CD4-positive, alpha-beta T cell treated with Interferon gamma for 1 hour (primary cell): ENCODE results near the gene GTF2H1.
"Not testable (repeated sequence)": the region's sequence is repeated elsewhere in the genome, so short reads cannot be mapped to it uniquely, and the experiment has no call there.

Experiments
- DNase-seq: peaks from one replicate; pipeline ENCODE4 v3.0.0-alpha.2; 2020

The GTF2H1 gene

DNA sequence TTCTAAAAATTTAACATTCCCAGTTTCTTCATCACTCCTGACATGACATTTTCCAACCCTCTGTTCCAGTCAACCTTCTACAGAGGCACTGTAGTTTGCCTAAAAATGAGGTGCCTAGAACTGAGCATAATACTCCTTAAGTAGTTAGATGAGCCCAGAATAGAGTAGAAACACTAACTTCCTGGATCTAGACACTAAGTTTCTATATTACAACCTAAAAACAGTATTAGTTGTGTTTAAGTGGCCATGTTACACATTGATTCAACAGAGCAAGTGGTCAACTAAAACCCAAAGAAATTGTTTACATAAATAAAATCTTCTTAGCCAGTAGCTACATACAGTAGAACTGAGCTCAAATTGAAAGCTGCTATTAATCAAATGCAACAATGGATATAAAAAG, 1.8 kb upstream of the GTF2H1 start:
- DNase-seq = no peak

DNA sequence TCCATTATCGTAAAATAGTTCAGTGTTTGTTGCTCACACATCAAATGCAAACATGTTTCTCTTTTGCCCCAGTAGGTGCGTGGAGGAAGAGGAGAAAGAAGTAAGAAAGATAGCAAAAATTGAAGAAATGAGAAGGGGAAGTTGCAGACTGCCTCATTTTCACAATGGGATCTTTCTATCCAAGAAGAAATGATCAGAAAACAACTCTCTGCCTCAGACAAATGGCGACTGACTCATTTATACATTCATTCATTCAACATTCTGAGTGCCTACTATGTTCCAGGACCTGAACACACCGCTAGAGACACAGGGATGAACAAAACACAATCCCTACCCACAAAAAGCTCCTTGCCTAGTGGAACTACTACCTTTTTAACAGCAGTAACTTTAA, 794 bp upstream of the GTF2H1 start:
- DNase-seq = no peak

- DNase-seq = no peak
Observed at GRCh38 chr11:18322818-18323570, 627 bp downstream of the GTF2H1 start.

- not testable (repeated sequence) for DNase-seq
Observed at GRCh38 chr11:18323881-18324280, 1.5 kb downstream of the GTF2H1 start.

GRCh38 chr11:18324381-18324780, 2.0 kb downstream of the GTF2H1 start:
- no peak for DNase-seq

DNA sequence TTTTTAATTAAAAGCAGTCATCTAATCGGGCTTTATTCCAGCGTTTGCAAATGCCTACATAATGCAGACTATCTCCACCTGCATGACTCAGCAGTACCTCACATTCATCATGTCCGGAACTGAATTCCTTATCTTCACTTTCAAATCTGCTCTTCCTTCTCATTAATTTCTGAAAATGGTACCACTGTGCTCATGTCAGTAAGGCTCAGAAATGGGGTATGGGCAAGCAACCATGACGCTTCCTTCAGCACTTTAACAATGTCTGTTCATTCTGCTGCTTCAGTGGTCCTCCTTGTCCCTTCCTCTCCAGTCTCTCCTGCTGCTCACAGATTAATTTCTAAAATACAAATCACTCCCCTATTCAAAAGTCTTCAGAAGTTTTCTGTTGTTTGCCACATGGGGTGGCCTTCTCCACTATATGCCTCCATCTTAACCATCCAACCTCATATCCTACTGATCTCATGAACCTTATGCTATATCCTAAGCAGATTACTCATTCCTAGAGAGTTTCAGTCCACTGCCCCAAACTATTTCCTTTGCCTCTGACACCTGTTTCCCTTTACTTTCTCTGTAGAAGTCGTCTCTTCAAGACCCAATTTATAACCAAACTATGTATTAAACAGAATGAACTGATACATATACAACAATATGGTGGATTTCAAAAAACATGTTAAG, 7.0 kb downstream of the GTF2H1 start:
- no peak for DNase-seq

DNA sequence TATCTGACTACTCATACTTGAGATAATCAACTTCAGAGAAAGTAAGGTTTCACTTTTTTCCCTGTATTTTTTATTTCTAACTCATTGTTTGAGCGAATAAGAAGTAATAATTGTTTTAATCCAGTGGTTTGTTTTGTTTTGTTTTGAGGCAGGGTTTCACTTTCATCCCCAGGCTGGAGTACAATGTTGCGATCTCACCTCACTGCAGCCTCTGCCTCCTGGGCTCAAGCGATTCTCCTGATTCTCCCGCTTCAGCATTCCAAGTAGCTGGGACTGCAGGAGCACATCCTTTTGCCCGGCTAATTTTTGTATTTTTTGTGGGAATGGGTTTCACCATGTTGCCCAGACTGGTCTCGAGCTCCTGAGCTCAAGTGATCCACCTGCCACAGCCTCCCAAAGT, 8.6 kb downstream of the GTF2H1 start:
- no peak for DNase-seq

DNA sequence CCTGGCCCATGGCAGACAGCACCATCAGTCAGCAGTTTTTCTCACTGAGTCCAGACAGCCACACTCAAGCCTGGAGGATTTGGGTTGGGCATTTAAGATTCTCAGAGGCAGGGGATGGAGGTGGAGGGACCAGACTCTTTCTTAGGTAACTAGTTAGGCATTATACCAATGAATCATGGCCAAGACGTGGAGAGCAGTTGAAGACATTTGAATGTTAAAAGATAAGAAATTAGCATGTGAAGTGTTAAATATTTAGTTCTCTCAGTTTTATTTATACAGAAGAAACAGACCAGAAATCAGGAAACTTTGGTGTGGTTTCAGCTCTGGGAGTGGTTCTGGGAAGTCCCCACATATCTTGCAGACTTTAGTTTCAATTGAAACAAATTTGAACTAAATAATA, 9.9 kb downstream of the GTF2H1 start:
- no peak for DNase-seq

GRCh38 chr11:18332891-18333290, 10.5 kb downstream of the GTF2H1 start:
- no peak for DNase-seq

DNA sequence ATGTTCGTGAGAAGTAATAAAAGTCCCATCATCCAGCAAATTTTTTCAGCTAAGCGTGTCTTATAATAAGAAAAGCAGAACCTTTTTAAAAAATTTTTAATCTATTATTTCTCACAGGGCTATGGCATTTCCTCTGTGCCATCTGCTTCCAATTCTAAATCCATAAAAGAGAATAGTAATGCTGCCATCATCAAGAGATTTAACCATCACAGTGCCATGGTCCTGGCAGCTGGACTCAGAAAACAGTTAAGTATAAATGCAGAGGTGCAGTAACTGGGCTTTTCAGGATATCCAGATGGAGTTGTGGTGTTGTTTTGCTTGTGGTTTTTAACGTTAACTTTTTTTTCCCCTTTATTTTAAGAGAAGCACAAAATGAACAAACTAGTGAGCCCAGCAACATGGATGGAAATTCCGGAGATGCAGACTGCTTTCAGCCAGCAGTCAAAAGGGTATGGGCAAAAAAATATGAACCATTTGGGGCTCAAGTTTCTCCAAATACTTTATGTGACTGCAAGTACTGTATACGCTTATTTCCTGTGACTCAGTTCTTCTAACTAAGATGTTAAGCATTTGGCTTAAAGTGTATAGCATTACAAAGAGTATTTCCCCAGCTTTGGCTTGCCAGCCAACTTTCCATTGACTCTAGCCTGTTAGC, 25.2 kb downstream of the GTF2H1 start:
- DNase-seq = no peak

- DNase-seq = no peak
Observed at GRCh38 chr11:18352581-18352980, 30.2 kb downstream of the GTF2H1 start.

- no peak for DNase-seq
Observed at GRCh38 chr11:18358646-18359045, 36.3 kb downstream of the GTF2H1 start.

DNA sequence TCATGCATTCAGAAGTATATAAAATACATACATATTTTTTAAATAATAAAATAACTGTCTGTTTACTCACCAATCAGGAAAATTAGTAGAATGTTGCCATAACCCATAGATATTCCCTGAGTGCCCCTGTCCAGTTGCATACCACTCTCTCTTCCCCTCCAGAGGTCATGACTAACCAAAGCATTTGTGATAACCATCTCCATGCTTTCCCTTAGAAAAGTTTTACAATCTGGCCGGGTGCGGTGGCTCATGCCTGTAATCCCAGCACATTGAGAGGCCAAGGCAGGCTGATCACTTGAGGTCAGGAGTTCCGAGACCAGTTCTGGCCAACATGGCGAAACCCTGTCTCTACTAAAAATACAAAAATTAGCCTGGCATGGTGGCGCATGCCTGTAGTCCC, 38.8 kb downstream of the GTF2H1 start:
- no peak for DNase-seq

DNA sequence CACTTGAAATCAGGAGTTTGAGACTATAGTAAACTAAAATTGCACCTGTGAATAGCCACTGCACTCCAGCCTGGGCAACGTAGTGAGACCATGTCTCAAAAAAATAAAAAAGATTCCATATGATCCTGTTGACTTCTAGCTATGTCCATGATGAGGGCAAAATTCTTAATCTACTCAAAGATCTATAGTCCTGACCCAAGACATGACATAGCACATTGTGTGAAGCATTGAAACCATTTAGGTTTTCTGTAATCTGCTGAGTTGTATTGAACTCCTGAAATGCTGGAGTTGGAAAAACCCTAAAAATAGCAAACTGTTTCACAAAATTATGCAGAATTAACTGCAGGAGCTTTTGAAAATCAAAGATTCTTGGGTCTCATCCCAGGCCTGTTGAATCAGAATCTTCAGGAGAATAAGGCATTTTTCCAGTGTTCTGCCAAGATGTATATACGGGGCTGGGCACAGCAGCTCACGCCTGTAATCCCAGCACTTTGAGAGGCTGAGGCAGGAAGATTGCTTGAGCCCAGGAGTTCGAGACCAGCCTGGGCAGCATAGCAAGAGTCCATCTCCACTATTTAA, 42.2 kb downstream of the GTF2H1 start:
- no peak for DNase-seq

GRCh38 chr11:18365741-18366140, 43.4 kb downstream of the GTF2H1 start:
- no peak for DNase-seq

GRCh38 chr11:18366286-18366685, 43.9 kb downstream of the GTF2H1 start:
- no peak for DNase-seq

DNA sequence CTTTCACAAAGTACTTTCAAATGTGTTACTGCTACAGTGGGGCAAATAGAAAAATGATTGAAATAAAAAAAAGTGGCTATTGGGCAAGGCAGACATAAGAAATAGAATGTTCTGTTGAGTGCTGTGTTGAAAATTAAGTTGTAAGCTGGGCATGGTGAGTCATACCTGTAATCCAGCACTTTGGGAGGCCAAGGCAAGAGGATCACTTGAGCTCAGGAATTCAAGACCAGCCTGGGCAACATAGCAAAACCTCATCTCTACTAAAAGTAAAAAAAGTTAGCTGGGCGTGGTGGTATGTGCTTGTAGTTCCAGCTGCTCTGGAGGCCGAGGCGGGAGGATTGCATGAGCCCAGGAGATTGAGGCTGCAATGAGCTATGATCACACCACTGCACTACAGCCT, 45.1 kb downstream of the GTF2H1 start:
- no peak for DNase-seq

GRCh38 chr11:18368221-18368620, 45.9 kb downstream of the GTF2H1 start:
- DNase-seq = no peak

GRCh38 chr11:18369398-18369797, 47.0 kb downstream of the GTF2H1 start:
- no peak for DNase-seq

DNA sequence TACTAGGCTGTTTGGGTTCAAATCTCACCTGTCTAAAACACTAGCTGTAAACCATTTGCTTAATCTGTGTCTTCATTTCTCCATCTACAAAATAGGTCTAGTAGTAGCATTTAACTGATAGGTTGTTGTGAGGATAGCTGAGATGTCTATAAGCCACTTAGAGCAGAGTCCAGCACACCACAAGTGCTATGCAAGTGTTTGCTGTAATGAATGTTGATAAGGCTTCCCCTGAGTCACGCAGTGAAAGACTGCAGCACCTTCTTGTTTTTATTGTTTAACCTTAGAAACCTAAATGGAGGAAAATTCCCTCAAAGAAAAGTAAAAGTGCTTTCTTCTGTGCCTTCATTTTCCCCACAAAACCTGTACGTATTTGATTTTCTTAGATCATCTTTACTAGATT, 48.9 kb downstream of the GTF2H1 start:
- no peak for DNase-seq

DNA sequence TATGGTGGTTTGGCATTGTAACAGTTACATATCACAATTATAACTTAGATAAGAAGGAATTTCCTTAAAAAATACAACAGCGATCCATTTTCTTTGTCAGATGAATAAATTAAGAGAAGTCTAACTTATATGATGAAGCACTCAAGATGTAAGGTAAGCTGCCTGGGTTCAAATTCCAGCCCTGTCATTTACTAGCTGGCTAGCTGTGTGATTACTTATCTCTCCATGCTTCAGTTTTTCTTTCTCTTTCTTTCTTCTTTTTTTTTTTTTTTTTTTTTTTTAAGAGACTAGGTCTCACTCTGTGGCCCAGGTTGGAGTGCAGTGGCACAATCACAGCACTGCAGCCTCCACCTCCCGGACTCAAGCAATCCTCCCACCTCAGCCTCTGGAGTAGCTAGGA, 49.8 kb downstream of the GTF2H1 start:
- no peak for DNase-seq

DNA sequence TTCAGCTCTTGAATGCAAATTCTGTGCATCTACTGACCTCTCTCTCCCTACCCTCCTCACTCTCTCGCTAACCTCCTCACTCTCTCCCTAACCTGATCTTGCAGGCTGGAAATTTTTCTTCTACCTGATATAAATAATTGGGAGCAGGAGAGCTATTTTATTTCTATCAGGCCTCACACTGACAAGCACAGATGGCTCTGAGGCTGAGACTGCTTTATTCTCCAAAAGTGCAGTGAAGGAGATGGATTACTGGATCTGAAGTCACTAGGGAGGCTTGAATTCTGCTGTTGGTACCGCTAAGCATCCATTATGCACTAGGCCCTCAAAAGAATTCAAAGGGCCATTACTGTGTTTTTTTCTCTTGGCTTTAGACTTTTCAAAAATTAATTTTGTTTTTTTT, 52.6 kb downstream of the GTF2H1 start:
- DNase-seq = no peak

GRCh38 chr11:18375941-18376340, 53.6 kb downstream of the GTF2H1 start:
- no peak for DNase-seq

DNA sequence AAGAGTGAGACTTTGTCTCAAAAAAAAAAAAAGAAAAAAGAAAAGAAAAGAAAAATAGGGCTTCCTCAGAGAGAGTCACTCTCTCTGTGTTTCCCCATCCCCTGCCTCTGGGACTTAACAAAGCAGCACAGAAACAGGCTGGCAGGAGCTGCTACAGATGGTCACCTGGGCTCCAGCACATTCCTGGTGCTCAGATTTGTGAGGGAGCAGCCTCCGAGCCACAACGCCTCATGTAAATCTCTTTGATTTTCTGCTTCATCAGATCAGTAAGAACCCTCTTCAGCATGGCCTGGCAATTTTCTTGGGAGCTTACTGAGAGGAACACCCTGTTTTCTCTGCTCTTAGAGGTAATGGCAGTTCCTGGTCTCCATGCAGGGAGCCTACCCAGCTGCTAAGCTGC, 56.8 kb downstream of the GTF2H1 start:
- DNase-seq = no peak
